CD4-positive, alpha-beta T cell treated with Interleukin-21 for 1 hour (primary cell): ENCODE results near the gene CAMSAP1.
"Not testable (repeated sequence)": the region's sequence is repeated elsewhere in the genome, so short reads cannot be mapped to it uniquely, and the experiment has no call there.

Source experiments
- DNase-seq: peaks from one replicate; pipeline ENCODE4 v3.0.0-alpha.2; 2020

CAMSAP1 gene

DNA sequence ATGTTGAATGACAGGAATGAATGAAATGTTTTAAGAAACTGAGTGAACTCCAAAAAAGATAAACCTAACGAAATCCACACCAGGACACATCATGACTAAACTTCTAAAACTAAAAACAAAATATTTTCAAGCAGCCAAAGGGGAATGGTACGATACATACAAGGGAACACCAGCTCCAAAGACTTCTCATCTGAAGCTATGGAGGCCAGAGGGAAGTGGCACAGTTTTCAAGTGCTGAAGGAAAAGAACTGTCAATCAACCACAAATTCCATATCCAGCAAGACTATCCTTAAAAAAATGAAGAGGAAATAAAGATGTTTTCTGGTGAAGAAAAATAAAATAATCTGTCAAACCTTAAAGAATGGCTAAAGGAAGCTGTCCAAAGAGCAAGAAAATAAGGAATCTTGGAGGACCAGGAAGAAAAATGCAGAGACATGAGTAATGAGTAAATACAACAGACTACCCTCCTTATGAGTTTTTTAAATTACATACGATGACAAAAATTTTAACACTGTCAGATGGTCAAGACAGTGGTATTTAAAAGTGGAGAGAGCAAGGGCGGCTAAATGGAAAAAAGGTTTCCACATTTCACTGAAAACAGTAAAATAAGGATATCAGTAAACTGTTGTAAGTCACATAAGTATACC lies 12.0 kb downstream of the CAMSAP1 start:
- DNase-seq, result no peak

DNA sequence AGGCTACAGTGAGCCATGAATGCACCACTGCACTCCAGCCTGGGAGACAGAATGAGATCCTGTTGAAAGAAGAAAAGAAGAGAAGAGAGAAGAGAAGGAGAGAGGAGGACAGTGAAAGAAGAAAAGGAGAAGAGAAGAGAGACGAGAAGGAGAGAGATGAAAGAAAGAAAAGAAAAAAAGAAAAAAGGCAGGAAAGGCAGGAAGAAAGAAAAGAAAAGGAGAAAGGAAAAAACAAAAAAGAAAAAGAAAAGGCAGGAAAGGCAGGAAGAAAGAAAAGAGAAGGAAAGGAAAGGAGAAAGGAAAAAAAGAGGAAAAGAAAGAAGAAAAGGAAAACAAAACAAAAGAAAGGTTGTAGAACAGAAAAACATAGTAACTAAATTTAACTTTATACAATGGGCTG lies 14.2 kb downstream of the CAMSAP1 start:
- DNase-seq, result no peak

DNA sequence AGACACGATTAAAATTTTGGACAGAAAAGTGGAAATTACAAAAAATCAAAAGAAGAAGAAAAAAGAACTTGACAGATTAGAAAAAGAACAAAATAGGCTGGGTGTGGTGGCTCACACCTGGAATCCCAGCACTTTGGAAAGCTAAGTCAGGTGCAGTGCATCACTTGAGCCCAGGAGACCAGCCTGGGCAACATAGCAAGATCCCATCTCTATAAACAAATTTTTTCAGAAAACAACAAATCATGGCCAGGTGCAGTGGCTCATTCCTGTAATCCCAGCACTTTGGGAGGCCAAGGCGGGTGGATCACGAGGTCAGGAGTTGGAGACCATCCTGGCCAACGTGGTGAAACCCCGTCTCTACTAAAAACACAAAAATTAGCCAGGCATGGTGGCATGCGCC lies 15.0 kb downstream of the CAMSAP1 start:
- DNase-seq, result not testable (repeated sequence)

DNA sequence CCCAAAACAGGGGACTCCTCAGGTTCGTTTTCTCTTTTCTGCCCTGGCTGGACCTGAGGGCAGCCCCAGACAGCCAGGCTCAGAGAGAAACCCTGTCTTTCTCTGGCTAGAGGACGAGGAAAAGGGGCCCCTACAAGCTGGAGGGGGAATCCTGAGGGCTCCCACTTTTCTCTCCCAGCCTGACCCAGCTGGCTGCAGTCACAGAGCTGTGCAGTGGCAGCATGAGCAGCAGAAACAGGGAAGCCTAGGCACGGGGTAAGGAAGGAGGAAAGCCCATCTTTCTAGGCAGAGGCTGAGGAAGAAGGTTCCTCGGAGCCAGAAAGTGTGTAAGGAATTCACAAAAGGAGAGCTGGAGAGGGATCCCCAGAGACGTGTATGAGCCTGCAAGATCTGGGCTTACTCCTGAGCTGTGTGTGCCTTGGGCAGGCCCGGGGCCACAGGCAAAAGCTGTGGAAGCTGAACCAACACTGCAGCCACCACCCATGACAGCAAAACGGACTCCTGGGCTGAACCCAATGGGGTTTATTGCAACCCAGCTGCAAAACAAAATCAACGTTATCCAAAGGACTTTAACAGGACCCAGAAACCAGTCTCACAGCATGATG lies 16.2 kb downstream of the CAMSAP1 start:
- DNase-seq, result no peak

DNA sequence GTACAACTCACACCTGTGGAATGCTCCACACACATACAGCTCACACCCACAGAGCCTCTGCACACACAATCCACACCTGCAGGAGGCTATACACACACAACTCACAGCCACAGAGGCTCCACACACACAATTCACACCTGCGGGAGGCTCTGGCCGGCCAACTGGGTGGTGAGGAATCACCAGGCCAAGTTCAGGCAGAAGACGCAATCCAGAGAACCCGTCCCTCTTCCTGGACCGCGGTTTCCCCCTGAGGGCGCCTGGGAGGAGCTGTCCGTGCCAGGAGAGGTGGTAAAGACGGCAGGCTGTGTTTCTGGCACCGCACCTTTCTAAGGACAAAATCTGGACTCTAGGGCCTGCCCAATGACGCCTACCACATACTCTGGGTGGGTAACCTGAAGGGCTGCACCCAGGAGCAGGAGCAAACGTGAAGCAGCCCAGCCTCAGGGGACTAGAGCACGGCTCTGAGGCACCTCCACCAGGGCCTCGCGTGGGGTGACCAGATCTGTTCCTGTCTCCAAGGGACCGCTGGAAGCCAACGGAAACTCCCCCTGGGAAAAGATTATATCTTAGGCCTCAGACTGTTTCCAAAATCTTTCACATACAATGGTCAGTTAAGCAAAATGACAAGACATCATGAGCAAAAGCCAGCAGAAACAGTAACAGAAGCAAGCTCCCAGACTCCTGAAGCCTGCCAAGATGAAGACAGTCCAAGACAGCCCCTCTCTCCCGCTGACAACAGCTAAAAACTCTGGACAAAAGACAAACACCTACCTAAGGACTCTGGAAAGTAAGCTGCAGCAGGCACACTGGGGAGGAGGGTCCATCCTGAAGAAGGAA lies 16.9 kb downstream of the CAMSAP1 start:
- no peak for DNase-seq

DNA sequence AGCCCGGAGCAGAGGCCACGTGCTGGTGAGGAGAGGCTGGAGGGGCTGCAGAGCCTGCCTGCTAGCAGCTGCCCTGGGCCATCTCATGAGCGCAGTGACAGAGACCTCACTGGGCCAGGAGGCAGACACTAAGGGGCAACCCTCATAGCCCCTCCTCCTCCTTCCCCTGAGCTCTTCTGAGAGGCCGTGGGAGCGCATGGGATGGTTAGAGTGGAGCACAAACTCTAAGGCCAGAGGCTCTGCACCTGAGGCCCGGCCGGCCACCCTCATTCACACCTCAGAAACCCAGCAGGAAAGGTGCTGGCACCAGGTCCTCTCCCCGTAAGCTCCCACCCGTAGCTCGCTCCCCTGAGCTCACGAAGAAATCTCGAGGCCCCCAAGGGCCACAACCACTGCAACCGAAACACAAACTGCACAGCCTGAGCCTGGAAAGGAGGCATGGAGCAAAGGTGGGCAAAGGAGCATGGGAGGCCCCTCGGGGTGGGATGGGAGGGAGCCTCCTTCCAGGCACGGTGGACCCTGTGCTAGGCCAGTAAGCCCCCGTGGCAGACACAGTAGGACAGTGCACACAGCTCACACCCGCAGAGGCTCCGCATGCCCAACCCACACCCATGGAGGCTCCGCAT lies 17.7 kb downstream of the CAMSAP1 start:
- DNase-seq, result no peak

DNA sequence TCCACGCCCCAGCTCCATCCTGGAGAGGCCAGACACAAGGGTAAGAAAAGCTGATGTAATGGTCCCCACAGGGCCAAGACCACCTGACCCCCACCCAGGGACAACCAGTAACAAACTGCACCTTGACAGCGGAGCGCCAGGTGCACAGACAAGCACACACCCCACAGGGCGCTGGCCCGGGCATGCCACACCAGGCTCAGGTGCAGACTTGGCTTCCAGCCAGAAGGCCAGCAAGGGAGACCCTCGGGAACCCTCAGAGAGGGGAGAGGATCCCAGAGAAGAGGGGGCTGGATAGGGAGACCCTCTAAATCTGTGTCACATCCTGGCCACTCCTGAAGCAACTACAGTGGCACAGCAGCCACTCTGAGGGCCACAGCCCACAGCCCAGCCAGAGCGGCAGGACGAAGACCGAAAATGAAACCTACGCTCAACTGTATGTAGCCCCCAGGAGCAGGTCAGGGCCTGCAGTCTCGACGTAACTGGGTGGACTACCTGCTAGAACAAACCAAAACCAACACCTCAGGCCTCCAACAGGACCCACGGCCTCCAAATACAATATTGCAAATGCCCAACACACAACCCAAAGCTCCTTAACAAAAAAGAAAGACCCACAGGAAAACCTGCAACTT lies 18.5 kb downstream of the CAMSAP1 start:
- DNase-seq, result no peak

DNA sequence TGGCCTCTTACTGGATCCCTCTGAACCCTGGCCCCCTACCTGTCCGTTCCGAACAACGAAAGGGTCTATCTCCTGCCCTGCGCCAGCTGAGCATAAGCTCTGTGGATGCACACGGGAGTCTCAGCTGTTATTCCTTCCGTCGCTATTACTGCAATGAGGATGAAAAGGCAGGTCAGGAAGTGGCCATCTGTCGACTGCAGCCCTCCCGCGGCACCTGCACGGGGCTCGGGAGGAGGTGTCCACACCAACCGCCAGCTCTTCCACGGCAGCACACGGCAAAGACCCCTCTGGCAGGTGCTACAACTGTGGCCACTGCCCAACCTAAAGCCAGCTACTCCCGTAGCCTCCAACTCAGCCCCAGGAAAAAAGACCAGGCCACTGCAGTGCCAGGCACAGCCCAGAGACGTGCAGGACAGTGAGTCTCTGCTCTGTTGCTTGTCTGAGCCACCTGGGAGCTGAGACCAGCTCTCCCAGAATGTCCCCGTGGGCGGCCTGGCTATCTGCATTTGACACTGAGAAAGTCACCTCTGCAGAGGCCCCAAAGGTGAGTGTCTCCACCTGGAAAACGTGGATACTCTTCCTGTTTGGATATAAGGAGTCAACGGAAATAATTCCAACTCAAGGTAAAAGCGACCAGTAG lies 19.1 kb downstream of the CAMSAP1 start:
- DNase-seq, result no peak

DNA sequence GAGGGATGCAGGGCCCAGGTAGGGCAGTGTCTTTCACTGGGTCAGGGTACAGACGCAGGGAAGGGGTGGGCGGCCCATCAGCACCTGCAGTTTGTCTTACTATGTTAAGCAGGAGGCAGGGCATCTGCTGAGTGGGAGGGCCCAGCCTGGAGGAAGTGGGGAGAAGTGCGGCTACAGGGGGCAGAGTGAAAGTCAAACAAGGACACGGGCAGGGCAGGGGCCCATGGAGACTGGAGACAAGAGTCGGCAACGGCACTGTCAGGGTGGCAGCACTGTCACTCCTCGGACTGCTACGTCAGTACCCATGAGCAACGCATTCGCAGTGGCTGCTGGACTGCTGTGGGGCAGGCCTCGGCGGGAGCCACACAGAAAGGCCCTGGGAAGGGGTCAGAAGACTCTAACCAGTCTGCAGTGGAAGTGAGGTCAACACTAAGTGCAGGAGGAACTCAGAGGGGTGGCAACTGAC lies 19.7 kb downstream of the CAMSAP1 start:
- peak; percentile 57 for DNase-seq

DNA sequence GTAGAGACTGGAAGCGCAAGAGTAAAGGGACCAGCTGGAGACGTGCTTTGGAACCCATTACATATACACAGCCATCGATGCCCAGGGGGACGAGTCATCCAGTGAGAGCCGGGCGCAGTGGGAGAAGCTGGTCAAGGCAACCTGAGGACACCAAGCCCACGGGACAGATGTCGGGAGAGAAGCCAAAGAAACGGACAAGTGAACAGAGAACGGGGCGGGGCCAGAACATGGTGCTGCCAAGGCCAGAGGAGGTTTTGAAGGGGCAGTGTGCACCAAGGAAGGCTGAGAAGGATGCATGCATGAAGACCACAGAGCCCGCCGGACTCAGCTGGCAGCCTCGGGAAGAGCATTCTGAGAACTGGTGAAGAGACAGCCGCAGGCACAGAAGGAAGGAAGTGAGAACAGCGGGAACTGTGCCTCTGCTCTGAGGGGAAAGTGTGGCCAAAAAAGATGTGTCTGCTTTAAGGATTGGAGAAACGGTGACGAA lies 20.3 kb downstream of the CAMSAP1 start:
- no peak for DNase-seq

DNA sequence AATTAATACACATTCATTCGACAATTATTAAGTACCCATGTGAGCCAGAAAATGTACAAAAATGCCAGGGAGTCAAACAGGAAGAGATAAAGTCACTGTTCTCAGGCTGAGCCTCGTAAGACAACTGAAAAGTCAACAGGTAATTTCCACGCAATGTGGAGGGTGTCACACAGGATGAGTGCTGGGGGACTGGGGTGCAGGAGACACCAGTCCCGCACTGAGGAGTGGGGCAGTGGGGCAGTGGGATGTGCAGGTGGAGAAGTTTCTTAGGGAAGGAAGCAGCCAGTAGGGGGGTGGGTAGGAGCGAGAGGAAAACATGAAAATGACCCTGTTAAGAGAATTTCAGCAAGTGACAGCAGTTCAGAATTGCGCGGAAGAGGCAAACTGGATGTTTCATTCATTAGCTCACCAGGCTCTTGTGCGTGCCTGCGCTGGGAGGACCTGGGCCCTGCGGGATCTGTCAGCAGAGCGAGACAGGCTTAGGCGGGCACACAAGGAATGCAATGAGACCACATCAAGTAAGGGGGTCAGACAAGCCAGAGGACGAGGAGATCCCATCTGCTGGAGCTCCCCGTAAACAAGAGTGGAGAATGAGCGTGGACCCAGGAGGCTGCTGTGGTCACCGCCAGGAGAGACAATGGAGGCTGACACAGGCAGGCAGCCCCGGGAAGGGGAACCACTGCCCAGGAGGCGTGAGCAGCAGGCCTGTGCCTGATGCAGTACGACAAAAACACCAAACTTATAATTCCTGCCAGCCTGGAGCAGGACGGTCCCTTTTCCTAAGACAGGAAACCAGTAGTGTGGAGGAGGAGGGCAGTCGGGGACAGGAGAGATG lies 21.0 kb downstream of the CAMSAP1 start:
- DNase-seq, result no peak

DNA sequence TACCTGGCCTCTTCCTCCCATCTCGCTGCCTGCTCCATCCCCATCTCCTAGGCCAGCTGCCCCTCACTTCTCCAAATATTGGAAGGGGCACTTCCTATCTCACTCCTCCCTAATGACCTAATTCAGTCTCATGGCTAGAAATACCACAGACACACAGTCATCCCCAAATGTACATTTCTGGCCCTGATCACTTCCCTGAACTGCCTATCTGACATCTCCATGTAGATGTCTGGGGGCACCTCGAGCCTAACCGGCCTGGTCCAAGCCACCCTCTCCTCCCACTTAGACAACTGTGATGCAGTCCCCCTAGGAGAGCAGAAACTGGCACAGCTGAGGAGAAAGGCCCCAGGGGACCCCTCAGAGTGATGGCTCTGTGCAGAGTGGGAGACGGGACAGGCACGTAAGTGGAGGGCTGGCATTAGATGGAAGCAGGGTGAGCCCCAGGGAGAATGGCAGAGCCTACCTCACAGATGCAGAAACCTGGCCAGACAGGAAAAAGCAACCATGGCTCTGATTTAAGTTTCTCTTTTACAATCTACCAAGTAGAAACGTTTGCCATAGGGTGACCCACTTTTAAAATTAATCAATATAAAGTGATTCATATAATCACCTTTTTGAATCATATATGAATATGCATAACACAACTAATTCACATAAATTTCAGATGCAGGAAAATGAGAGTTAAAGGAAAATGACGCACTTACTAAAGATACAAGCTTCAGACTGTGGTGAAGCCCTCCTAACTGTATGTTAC lies 22.1 kb downstream of the CAMSAP1 start:
- no peak for DNase-seq

DNA sequence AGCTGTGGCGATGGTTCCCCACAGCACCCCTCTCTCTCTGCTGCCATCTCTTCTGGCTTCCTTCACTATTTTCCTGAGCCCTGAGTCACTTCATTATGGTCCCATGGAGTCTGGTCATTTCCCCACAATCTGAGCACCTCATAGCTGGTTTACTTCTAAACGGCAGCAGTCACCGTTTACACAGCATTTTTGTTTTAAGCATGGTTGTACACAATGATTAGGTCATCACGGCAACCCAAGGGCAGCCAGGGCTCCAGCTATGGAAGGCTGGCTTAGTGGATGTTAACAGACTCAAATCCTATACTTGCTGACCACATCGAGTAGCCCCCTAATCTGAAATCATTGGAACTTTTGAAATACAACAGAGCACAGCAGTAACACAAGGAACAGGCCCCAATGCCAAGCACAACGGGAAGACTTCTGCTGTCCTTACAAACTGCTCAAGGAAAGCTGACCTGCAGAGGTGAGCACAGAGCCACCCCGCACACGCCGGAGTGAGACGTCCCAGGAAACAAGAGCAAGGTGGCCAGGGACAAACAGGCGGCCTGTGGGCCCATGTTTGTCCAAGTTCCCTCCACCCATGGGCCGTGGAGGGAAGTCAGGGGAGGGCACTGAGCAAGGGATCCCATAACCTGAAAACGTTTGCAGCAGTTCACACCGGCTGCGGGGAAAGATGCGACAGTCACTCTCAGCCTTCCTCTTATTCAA lies 22.9 kb downstream of the CAMSAP1 start:
- DNase-seq, result no peak

DNA sequence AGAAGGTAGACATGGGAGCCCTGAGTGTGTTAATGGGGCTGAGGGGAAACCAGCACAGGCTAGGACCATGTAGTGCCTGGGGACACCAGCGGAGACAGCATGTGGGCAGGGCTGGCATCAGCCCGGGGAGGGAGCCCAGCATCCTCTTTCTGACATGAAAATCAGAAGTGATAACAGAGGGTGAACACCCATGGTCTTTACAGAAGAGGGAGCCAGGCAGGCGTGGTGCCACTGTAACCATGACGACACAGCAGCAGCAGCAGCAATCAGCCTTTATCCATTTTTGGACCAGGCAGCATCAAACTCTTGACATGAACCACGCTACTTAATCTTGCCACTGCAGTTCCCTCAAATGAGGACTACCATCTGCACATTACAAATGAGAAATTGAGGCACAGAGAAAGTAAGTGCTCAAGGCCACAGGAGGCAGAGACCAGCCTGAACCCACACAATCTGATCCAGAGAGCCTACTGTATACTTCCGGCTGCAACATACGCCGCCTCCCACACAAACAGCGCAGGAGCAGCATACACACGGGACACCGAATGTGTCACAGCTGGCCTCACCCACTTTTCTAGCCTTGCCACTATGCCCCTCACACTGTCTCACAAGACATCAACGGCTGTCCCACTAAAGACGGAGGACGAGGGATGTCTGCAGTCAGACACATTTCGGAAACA lies 23.8 kb downstream of the CAMSAP1 start:
- DNase-seq, result no peak

DNA sequence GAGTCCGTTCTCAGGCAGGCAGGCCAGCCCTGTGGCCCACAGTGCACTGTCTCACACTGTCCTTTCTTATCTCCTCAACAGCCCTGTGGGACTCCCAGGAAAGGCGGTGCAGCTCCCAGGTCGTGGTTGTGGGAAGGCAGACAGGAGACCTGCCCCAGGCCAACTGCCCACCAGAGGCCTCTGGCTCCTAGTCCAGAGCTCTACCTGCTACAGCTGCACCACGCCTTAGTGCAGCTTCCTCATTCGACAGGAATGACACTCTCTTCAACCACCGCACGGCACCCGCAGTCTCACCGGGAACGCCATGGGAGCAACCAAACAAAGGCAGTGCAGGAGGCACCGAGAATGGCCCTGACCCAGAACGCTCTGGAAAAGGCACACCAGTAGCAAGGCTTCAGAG lies 25.3 kb downstream of the CAMSAP1 start:
- no peak for DNase-seq

DNA sequence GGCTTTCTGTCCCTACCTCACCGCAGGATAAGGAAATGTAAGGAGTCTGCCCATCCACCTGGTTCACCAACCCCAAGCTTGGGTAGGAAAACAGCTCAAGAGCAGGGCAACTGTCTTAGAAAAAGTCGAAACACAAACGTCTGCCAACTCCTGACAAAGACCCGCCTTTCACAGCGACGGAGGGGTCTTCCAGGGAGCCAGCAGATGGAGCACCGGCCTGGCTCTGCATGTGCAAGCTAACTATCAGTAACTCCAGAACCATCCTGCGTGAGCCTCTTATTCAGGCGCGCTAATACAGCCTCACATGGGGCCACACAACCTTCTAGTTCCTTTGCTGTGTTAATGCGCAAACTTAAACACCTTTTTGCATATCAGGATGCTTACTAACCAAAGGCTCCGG lies 26.9 kb downstream of the CAMSAP1 start:
- DNase-seq, result no peak

DNA sequence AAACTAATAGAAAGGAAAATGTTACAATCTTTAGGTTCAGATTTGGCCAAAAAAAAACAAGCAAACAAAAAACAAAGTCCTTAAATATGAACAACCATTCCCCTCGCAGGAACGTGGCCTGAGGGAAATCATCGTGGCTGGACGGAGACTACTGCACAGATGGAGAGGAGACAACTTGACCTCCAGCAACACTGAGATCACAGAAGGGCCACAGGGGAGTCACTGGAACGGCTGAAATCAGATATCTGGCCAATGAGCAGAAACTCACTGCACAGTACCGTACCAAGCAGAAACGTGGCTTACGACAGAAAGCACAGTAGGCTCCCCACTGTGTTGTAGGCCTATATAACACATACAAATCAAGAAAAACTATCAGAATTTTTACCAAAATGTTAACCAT lies 27.7 kb downstream of the CAMSAP1 start:
- DNase-seq, result no peak

DNA sequence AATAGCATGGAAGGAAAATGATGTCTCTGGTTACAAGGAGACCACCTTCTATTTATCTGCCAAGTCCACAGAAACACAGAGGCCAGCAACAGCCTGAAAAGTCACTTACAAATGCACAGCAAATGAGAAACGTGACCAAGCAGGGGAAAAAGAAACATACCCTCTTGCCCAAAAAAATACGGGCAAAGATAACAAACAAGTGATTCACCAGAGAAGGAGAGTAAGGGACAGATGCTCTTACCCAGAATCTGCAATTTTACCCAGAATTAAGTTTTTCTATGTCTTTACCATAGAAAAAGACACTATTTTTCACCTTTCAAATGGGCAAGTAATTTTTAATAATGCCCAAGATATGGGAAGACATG lies 28.1 kb downstream of the CAMSAP1 start:
- no peak for DNase-seq

DNA sequence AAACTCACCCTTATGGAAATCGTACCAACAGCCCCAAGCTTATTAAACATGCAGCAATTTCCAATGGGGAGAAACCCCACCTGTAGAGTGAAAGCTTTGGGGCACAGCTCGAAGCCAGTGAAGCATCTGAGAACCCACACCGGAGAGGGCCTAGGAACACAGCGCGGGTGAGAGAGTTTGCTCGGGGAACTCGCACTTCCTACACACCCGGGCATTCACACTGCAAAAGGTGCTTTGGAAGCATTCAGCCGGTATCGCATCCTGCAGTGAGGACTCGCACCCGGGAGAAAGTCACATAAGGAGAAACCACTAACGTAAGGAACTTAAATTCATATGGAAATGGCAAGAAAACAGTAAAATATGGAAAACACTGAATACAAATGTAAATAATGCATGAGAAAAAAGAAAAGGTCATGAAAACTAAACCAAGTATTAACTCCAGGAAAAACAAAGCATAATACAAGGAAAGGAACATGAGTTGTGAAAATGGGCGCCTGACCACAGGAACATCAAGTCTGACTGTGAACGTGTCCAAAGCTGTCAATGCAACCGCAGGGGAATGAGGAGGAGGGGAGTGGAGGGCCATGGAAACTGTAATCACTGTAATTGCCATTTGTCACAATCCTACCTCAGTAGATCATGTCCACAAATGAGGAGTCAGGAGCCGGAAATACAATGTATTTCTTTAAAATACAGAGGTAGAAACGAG lies 28.7 kb downstream of the CAMSAP1 start:
- no peak for DNase-seq
